ENCODE results near the gene FAM167B. TPM values are rescaled to one million over a fixed set of nuclear protein-coding genes. Genes with fewer than 3 reads are reported as not detected.
"Not testable (repeated sequence)": the region's sequence is repeated elsewhere in the genome, so short reads cannot be mapped to it uniquely, and the experiment has no call there.

The FAM167B gene
- total RNA-seq, 1 donor from 2014 or later = 9.1 TPM

DNA sequence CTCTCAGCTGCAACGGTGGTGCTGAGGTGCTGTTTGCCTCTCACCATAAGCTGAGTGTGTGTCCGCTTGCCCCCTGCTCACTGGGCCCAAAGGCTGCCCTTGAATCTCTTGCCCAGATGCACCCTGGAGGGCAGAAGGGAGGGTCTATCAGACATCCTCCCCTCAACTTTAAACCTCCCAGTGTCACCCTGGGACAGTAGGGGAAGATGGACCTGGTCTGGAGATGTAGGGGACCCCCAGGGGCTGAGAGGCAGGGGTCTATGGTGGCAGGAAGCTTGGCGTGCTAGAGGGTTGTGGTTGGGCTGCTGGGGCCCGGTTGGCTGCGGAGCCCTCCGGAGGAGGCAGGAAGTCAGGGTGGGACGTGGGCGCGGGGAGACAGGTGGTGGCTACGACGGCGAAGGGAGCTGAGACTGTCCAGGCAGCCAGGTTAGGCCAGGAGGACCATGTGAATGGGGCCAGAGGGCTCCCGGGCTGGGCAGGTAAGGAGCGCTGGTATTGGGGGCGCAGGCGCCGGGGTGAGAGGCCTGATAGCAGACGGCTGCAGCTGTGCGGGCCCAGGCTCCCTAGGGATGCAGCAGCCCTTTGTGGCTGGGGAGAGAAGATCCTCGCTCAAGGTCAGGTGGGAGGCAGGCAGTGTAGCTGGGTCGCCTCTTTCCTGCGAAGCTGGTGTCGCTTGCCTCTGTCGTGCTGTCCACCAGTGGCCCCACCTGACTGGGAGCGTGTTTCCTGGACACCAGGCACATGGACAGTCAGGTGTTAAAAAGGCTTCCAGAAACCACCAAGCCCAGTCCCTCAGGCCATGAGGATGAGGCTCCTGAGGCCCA is 4.1 kb downstream of the FAM167B start, which contains the start of gene LCK:
TSS of gene LCK (plus strand) at position 373 of the 824 bp plus-strand sequence. CDS start 23,065 bp downstream, outside the sequence.
- no peak for DNase-seq
- intact Hi-C loops (cut with micrococcal nuclease) = no loop called here
- ATAC-seq = no peak

DNA sequence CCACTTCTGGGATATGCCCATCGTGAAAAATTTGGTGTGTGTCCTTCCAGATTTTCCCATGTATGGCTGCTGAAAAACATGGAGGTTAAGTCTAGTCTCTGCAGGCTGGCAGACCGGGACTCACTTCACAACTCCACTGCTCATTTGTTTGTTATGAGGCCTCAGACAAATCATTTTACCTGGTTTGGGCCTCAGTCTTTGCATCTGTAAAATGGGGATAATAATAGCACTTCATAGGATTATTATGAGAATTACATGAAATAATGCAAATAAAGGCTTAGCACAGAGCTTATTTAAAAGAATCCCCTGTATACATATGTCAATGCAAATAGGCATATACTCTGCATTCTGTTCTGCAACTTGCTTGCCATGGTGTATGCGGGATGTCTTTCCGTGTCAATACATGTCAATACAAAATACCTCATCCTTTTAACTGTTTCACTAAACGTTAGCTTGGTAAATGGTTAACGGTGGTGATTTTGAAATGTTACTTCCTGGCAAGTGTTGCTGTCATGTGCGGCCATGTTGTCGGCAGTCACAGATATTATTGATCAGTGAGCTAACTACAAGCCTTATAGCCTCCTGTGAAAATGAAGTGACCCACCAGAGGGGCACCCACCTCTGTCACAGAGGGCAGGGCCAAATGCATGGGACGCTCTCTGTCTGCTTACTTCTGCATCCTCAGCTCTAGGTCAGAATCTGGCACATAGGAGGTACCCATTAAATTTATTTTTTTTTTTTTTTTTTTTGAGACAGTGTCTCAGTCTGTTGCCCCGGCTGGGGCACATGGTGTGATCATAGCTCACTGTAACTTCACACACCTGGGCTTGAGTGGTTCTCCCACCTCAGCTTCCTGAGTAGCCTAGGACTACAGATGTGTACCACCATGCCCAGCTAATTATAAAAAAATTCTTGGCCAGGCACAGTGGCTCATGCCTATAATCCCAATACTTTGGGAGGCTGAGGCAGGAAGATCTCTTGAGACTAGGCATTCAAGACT is 8.3 kb downstream of the FAM167B start:
- ATAC-seq = no peak
- intact Hi-C loops (cut with micrococcal nuclease) = no loop called here
- DNase-seq = no peak

DNA sequence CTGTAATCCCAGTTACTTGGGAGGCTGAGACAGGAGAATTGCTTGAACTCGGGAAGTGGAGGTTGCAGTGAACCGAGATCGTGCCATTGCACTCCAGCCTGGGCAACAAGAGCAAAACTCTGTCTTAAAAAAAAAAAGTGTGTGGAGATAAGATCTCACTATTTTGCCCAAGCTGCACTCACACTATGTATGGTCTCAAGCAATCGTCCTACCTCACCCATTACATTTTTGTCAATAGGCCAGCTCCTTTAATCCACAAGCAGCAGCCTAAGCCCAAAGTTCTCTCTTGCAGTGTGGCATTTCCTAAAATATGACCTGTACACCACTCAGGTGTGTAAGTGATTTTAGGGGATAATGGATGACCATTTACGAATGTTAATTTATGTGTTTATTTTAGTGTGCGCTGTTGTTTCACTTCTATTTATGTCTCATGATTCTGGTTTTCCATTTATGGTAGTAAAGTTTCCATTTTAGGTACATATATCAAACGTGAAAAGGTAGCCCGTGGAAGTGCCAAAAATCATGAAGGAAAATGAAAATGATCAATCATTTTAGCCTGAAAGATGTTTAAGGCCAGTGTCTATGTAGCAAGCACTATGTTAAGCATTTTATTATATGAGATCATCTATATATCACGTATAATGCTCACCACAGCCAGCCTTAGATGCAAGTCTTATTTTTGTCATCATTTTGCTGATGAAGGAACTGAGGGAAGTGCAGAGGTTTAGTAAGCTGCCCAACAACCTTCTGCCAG is 9.6 kb downstream of the FAM167B start:
- ATAC-seq (no peak), DNase-seq (no peak)
- intact Hi-C loops (cut with micrococcal nuclease) = no loop called here

DNA sequence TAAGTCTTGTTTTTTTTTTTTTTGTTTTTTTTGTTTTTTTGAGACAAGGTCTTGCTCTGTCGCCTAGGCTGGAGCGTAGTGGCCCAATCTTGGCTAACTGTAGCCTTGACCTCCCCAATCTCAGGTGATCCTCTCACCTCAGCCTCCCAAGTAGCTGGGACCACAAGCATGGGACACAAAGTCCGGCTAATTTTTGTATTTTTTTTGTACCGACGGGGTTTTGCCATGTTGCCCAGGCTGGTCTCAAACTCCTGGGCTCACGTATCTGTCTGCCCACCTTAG is 10.1 kb downstream of the FAM167B start:
- intact Hi-C loops (cut with micrococcal nuclease) = no loop called here
- DNase-seq = no peak
- ATAC-seq = no peak

DNA sequence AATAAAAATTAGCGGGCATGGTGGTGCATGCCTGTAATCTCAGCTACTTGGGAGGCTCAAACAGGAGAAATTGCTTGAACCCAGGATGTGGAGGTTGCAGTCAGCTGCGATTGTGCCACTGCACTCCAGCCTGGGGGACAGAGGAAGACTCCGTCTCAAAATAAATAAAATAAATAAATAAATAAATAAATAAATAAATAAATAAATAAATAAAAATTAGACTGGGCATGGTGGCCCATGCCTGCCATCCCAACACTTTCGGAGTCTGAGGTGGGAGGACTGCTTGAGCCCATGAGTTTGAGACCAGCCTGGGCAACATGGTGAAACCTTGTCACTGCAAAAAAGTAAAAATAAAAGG is 16.2 kb downstream of the FAM167B start:
- DNase-seq; ATAC-seq; intact Hi-C loops (cut with micrococcal nuclease): not testable (repeated sequence)

DNA sequence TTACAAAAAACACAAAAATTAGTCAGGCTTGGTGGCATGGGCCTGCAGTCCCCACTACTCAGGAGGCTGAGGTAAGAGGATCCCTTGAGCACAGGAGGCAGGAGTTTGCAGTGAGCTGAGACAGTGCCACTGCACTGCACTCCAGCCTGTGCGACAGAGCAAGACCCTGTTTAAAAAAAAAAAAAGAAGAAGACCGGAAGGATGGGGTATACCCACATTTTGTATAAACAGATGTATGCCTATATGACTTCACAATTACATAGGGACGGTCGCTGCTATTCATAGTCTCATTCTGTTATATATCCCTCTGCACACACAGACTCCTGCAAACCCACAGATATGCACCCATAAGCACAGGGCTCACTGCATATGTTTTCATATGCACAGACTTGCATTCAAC is 16.7 kb downstream of the FAM167B start:
- DNase-seq (no peak), ATAC-seq (no peak)
- intact Hi-C loops (cut with micrococcal nuclease) = no loop called here

DNA sequence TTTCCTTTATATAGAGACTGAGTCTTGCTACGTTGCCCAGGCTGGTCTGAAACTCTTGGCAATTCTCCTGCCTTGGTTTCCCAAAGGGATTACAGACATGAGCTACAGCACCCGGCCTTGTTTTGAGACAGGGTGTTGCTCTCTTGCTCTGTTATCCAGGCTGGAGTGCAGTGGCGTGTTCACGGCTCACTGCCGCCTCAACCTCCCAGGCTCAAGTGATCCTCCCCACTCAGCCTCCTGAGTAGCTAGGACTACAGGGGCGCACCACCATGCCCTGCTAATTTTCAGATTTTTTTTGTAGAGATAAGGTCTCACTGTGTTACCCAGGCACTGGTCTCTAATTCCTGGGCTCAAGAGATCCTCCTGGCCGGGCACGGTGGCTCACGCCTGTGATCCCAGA is 18.8 kb downstream of the FAM167B start:
- intact Hi-C loops (cut with micrococcal nuclease) = no loop called here
- no peak for ATAC-seq
- no peak for DNase-seq

DNA sequence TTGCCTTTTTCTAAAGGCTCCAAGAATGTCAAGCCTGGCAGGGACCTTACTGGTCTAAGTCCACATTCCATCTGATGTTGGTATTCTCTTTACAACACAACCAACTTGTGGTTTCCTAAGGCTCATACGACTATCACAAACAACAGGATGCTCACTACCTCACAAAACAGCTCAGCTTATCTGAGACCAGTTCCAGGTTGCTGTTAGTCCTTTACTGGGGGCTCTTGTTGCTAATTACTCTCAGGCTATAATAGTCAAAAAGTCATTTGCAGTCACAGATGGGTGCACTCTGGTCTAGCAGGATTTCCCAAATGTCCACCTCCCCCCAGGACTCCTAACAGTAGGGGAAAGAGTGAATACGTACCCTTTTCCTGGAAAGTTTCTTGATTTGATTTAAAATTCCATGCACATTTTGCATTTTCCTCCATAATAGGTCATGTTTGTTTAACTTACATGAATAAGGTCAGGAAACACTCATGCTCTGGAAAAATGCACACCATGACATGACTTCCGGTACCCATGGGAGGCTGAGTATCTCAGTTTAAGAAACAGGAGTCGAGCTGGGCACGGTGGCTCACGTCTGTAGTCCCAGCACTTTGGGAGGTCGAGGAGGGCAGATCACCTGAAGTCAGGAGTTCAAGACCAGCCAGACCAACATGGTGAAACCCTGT is 20.0 kb downstream of the FAM167B start:
- ATAC-seq (no peak), DNase-seq (no peak)
- intact Hi-C loops (cut with micrococcal nuclease) = no loop called here

DNA sequence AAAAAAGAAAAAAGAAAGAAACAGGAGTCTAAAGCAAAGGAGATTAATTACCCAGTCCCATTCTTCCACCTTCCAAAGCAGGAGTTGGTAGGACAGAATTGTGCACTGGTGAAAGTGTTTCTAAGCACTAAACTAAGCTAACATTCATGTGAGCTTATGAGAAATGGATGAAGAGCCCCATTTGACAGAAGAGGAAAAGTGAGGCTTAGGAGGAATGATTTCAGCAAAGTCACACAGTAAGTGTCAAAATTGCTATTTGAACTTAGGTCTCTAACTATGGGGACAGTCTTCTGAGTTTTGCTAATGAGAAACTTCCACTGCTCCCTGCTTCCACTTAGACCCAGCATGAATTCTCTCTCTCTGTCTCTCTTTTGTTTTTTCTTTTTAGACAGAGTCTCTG is 22.7 kb downstream of the FAM167B start:
- ATAC-seq (no peak), DNase-seq (no peak)
- intact Hi-C loops (cut with micrococcal nuclease) = no loop called here

DNA sequence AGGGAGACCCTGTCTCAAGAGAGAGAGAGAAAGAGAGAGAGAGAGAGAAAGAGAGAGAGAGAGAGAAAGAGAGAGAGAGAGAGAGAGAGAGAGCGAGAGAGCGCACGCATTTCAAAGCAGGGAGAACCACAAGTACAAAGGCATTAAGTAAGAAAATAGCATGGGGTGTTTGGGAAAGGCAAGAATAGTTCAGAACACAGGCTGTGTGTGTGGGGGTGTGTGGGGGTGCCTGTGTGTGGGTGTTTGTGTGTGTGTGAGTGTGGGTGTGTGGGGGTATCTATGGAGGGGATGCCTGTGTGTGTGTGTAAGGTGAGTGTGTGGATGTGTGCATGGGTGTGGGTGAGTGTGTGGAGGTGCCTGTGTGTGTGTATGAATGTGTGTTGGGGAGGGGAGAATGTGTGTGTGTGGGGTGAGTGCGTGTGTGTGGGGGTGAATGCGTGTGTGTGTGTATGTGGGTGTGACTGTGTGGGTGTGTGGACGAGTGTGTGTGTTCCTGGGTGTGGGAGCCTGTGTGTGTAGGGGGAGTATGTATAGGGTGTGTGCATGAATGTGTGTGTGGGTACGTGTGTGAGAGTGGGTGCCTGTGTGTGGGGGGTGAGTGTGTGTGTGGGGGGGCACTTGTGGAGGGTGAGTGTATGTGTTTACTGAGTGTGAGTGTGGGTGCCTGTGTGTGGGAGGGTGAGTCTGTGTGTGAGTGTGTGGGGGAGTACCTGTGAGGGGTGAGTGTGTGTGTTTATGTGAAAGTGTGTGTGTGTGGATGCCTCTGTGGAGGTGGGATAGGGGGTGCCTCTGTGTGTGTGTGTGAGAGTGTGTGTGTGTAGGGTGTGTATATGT is 25.8 kb downstream of the FAM167B start:
- DNase-seq = no peak
- ATAC-seq = no peak
- intact Hi-C loops (cut with micrococcal nuclease) = no loop called here

DNA sequence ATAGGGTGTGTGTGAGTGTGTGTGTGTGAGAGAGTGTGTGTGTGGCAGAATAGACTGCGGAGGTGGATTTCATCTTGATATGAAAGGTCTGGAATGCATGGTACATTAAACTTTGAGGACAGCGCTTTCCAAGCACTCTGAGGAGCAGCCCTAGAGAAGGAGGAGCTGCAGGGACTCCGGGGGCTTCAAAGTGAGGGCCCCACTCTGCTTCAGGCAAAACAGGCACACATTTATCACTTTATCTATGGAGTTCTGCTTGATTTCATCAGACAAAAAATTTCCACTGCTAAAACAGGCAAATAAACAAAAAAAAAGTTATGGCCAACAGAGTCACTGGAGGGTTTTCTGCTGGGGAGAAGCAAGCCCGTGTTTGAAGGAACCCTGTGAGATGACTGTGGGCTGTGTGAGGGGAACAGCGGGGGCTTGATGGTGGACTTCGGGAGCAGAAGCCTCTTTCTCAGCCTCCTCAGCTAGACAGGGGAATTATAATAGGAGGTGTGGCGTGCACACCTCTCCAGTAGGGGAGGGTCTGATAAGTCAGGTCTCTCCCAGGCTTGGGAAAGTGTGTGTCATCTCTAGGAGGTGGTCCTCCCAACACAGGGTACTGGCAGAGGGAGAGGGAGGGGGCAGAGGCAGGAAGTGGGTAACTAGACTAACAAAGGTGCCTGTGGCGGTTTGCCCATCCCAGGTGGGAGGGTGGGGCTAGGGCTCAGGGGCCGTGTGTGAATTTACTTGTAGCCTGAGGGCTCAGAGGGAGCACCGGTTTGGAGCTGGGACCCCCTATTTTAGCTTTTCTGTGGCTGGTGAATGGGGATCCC is 26.6 kb downstream of the FAM167B start:
- DNase-seq (no peak), ATAC-seq (no peak)
- intact Hi-C loops (cut with micrococcal nuclease) = no loop called here

DNA sequence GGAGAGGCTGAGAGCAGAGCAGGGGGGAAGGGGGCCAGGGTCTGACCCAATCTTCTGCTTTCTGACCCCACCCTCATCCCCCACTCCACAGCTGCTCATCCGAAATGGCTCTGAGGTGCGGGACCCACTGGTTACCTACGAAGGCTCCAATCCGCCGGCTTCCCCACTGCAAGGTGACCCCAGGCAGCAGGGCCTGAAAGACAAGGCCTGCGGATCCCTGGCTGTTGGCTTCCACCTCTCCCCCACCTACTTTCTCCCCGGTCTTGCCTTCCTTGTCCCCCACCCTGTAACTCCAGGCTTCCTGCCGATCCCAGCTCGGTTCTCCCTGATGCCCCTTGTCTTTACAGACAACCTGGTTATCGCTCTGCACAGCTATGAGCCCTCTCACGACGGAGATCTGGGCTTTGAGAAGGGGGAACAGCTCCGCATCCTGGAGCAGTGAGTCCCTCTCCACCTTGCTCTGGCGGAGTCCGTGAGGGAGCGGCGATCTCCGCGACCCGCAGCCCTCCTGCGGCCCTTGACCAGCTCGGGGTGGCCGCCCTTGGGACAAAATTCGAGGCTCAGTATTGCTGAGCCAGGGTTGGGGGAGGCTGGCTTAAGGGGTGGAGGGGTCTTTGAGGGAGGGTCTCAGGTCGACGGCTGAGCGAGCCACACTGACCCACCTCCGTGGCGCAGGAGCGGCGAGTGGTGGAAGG is 27.8 kb downstream of the FAM167B start:
- DNase-seq = no peak
- ATAC-seq = no peak
- intact Hi-C loops (cut with micrococcal nuclease) = no loop called here

DNA sequence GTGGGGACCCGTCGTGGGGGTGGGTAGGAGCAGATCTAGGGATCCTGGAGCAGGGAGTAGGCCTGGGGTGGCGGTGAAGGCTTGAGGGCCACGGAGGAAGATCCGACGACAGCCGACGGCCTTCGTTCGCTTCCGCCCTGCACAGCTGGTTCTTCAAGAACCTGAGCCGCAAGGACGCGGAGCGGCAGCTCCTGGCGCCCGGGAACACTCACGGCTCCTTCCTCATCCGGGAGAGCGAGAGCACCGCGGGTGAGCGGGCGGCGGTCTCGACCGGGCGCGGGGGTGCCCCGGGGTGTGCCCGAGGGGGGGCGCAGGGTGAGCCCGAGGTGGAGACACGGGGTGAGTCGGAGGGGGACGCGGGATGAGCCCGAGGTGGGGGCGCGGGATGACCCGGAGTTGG is 28.4 kb downstream of the FAM167B start:
- DNase-seq (no peak), ATAC-seq (no peak)
- intact Hi-C loops (cut with micrococcal nuclease) = no loop called here

DNA sequence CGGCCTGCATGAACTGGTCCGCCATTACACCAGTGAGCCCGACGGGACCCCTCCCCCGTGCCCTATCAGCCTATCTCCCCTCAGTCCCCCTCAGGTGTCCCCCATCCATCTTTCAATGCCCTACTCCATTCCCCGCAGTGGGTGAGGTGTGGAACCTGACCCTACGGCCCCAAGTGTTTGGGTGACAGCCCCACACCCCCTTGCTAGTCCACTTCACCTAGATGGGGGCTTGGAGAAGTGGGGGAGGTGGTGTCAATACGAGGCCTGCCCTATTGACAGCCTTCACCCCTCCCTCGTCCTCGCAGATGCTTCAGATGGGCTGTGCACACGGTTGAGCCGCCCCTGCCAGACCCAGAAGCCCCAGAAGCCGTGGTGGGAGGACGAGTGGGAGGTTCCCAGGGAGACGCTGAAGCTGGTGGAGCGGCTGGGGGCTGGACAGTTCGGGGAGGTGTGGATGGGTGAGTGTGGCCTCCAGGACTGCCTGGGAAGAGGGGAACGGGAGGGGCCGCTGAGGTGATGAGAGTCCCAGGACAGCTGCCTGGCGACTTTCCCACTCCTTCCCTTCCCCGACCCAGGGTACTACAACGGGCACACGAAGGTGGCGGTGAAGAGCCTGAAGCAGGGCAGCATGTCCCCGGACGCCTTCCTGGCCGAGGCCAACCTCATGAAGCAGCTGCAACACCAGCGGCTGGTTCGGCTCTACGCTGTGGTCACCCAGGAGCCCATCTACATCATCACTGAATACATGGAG is 29.2 kb downstream of the FAM167B start:
- intact Hi-C loops (cut with micrococcal nuclease) = no loop called here
- DNase-seq (no peak), ATAC-seq (no peak)

DNA sequence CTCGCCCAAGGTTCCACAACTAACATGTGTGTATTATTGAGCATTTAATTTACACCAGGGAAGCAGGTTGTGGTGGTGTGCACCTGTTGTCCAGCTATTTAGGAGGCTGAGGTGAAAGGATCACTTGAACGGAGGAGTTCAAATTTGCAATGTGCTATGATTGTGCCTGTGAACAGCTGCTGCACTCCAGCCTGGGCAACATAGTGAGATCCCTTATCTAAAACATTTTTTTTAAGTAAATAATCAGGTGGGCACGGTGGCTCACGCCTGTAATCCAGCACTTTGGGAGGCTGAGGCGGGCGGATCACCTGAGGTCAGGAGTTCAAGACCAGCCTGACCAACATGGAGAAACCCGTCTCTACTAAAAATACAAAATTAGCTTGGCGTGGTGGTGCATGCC is 37.8 kb downstream of the FAM167B start:
- DNase-seq; ATAC-seq; intact Hi-C loops (cut with micrococcal nuclease): not testable (repeated sequence)

DNA sequence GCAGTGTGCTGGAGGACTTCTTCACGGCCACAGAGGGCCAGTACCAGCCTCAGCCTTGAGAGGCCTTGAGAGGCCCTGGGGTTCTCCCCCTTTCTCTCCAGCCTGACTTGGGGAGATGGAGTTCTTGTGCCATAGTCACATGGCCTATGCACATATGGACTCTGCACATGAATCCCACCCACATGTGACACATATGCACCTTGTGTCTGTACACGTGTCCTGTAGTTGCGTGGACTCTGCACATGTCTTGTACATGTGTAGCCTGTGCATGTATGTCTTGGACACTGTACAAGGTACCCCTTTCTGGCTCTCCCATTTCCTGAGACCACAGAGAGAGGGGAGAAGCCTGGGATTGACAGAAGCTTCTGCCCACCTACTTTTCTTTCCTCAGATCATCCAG is 38.6 kb downstream of the FAM167B start:
- ATAC-seq (no peak), DNase-seq (no peak)
- intact Hi-C loops (cut with micrococcal nuclease) = no loop called here

All from left ventricle myocardium superior (tissue), 1 donor.